K562 (cell line): ENCODE results near the gene TNNT1. TPM values are rescaled to one million over a fixed set of nuclear protein-coding genes. Genes with fewer than 3 reads are reported as not detected.

ENCODE experiments used
- ARNT ChIP-seq, 2 experiments: fragments of 450-650 bp; IDR thresholded peaks; 2 replicates each; pipeline ENCODE4 v1.6.1; 2016; ENCODE audit warnings: mild to moderate bottlenecking in 1 of 2
- BCOR ChIP-seq: fragments of 450-650 bp; IDR thresholded peaks from 2 replicates; pipeline ENCODE4 v1.6.1; 2016
- BRF2 ChIP-seq: IDR thresholded peaks from 3 replicates; pipeline ENCODE4 v1.6.1; 2011; ENCODE audit warnings: borderline replicate concordance, mild to moderate bottlenecking; ENCODE audit not compliant: insufficient read length, insufficient read depth
- C11orf30 ChIP-seq: fragments of 450-650 bp; IDR thresholded peaks from 2 replicates; pipeline ENCODE4 v1.6.1; 2016; ENCODE audit warnings: low read depth, mild to moderate bottlenecking
- CHAMP1 ChIP-seq: fragments of 450-650 bp; IDR thresholded peaks from 2 replicates; pipeline ENCODE4 v1.6.1; 2016; ENCODE audit warnings: mild to moderate bottlenecking
- CHCHD3 ChIP-seq: fragments of 250-450 bp; sonication (Bioruptor Pico); IDR thresholded peaks from 2 replicates; pipeline ENCODE4 v2.1.2; 2022; ENCODE audit warnings: mild to moderate bottlenecking
- FOXK2 ChIP-seq, 2 experiments: fragments of 450-650 bp; IDR thresholded peaks in 1 of 2; conservative IDR thresholded peaks in 1 of 2; 2 replicates each; pipeline ENCODE4 v1.6.1; 2016; ENCODE audit warnings: low read depth in 2 of 2, mild to moderate bottlenecking in 1 of 2
- HOXB6 ChIP-seq: fragments of 250-450 bp; sonication (Bioruptor Pico); IDR thresholded peaks from 2 replicates; pipeline ENCODE4 v1.5.1; 2022; ENCODE audit warnings: mild to moderate bottlenecking, borderline replicate concordance
- IRF1 ChIP-seq: sonication (generic); formaldehyde crosslinking; IDR thresholded peaks from 2 replicates; pipeline ENCODE4 v1.8.0; 2022; ENCODE audit warnings: missing genetic modification reagents, mild to moderate bottlenecking, borderline replicate concordance
- KDM1A ChIP-seq, 2 experiments: fragments of 450-650 bp; IDR thresholded peaks; 2 replicates each; pipeline ENCODE4 v1.6.1; 2016; ENCODE audit warnings: mild to moderate bottlenecking in 2 of 2
- NR4A1 ChIP-seq, 2 experiments: fragments of 250-450 bp in 1 of 2; fragments of 450-650 bp in 1 of 2; sonication (Bioruptor Pico) in 1 of 2; IDR thresholded peaks; 2 replicates each; pipeline versions ENCODE4 v1.4.0 to v1.6.1; 2016 to 2020; ENCODE audit warnings: mild to moderate bottlenecking in 2 of 2, missing compliant biosample characterization in 1 of 2, missing genetic modification characterization in 1 of 2, moderate library complexity in 1 of 2
- POLR2AphosphoS2 ChIP-seq: IDR thresholded peaks from 2 replicates; pipeline ENCODE4 v1.6.1; 2012; ENCODE audit warnings: low read length, improper control_type of control experiment
- SFPQ ChIP-seq: fragments of 200-400 bp; formaldehyde crosslinking; IDR thresholded peaks from 2 replicates; pipeline ENCODE4 v1.6.1; 2017; ENCODE audit warnings: mild to moderate bottlenecking, low read depth, low read length, moderate library complexity
- STAT5B ChIP-seq: fragments of 250-450 bp; sonication (Bioruptor Pico); IDR thresholded peaks from 2 replicates; pipeline ENCODE4 v1.8.0; 2021; ENCODE audit warnings: mild to moderate bottlenecking, inconsistent platforms
- YBX1 ChIP-seq: fragments of 450-650 bp; IDR thresholded peaks from 2 replicates; pipeline ENCODE4 v1.7.1; 2016; ENCODE audit warnings: mild to moderate bottlenecking
- ZFP36 ChIP-seq: fragments of 150-350 bp; IDR thresholded peaks from 2 replicates; pipeline ENCODE4 v1.6.1; 2018; ENCODE audit warnings: low read length, low read depth; ENCODE audit not compliant: partially characterized antibody
- ZKSCAN3 ChIP-seq: fragments of 250-450 bp; sonication (Bioruptor Pico); IDR thresholded peaks from 2 replicates; pipeline ENCODE4 v1.4.0; 2020
- ZNF274 ChIP-seq: IDR thresholded peaks from 2 replicates; pipeline ENCODE4 v1.6.1; 2011; ENCODE audit warnings: low read depth, mild to moderate bottlenecking, low read length, moderate library complexity, borderline replicate concordance
- ZNF280B ChIP-seq: fragments of 250-450 bp; sonication (Bioruptor Pico); IDR thresholded peaks from 2 replicates; pipeline ENCODE4 v1.5.1; 2021; ENCODE audit warnings: mild to moderate bottlenecking
- ZNF354B ChIP-seq: fragments of 250-450 bp; sonication (Bioruptor Pico); IDR thresholded peaks from 2 replicates; pipeline ENCODE4 v1.4.0; 2020
- ZNF584 ChIP-seq: fragments of 200-800 bp; sonication (Bioruptor generic); IDR thresholded peaks from 2 replicates; pipeline ENCODE4 v1.6.1; 2016; ENCODE audit warnings: low read depth, mild to moderate bottlenecking, missing genetic modification characterization, missing compliant biosample characterization
- polyA plus RNA-seq, 8 experiments: library from polyadenylated mRNA; depleted of rRNA in 4 of 8; stranded (reverse) in 5 of 8; unstranded in 3 of 8; fragments of >200 nt; fragmentation: Nextera tagmentation in 2 of 8; fragmentation: Illumina TruSeq in 1 of 8; extraction: Ambion mirVana in 2 of 8; extraction: Trizol in 1 of 8; gene quantifications; 2 replicates each; pipeline versions ENCODE4 v1.2.1 to v1.2.3, GENCODE V29; 2011 to 2014; ENCODE audit warnings: inconsistent platforms in 1 of 8, missing spikeins in 1 of 8
- total RNA-seq, 7 experiments: library from RNA; depleted of rRNA in 6 of 7; stranded (reverse); fragments of >200 nt in 6 of 7; fragmentation: Illumina TruSeq in 2 of 7; extraction: Trizol in 2 of 7; gene quantifications; 2 replicates each; pipeline versions ENCODE4 v1.2.1 to v1.2.3, GENCODE V29; 2011 to 2021; ENCODE audit warnings: low replicate concordance in 1 of 7

Gene TNNT1
- total and polyA plus RNA-seq, 9 of the 15 experiments (the other 6 are each of a cell fraction or from before 2014, with no cell fraction given), result 31.8 to 390 (median 227) TPM

GRCh38 chr19:55166530-55167268 lies 17.7 kb upstream of the TNNT1 start, which contains the start of gene DNAAF3 (continued):
- TF ChIP-seq IRF1 (CRISPR knock-in tag) (no peak), HOXB6 (CRISPR knock-in tag) (no peak), STAT5B (CRISPR knock-in tag) (no peak), ZKSCAN3 (CRISPR knock-in tag) (no peak), CHAMP1 (no peak), NR4A1 (CRISPR knock-in tag; IDR thresholded peaks at IDR 0.05) (no peak), NR4A1 (tag; IDR thresholded peaks at IDR 0.05) (no peak), KDM1A (IDR thresholded peaks at IDR 0.05) (no peak), ARNT (IDR thresholded peaks at IDR 0.05) (peak in 1 of 2 experiments; percentile 45; a peak in 1 of 4 replicates), BCOR (no peak), ZNF280B (CRISPR knock-in tag) (no peak), ZNF274 (no peak), FOXK2 (conservative IDR thresholded peaks at IDR 0.05 in 1 of 2, IDR thresholded peaks at IDR 0.05 in 1 of 2; ENCODE audit: low read depth in 2 of 2) (peak; percentile 35 to 100; a peak in 3 of 4 replicates), SFPQ (no peak), BRF2 (no peak), ZFP36 (no peak), ZNF354B (no peak), C11orf30 (no peak), ZNF584 (CRISPR knock-in tag) (no peak), YBX1 (no peak), CHCHD3 (CRISPR knock-in tag) (no peak), POLR2AphosphoS2 (0 out of 2 replicates have a peak, but pooled peaks have one; percentile 53)
